CD4-positive, alpha-beta T cell treated with Interleukin-1 beta for 1 hour (primary cell): Measurements from ENCODE around the gene CDC42BPG.

Experiments
- DNase-seq, 2 donors: peaks; one replicate each; pipeline ENCODE4 v3.0.0-alpha.2; 2020 to 2022

The CDC42BPG gene

GRCh38 chr11:64787526-64788320 lies 56.7 kb downstream of the CDC42BPG start:
- DNase-seq, result peak; percentile 67 to 73

- no peak for DNase-seq
Measured at GRCh38 chr11:64786308-64786707, 58.1 kb downstream of the CDC42BPG start.

GRCh38 chr11:64784813-64785581 lies 59.5 kb downstream of the CDC42BPG start:
- no peak for DNase-seq

GRCh38 chr11:64778473-64779298 lies 65.8 kb downstream of the CDC42BPG start, which contains the start of gene SF1:
SF1 (minus strand) TSS chr11:64778542; CDS start chr11:64778392, 150 bp downstream.
- peak; percentile 100 for DNase-seq

GRCh38 chr11:64778223-64778472 lies 66.3 kb downstream of the CDC42BPG start:
- no peak for DNase-seq

GRCh38 chr11:64777449-64778222 lies 66.8 kb downstream of the CDC42BPG start:
- DNase-seq, result peak; percentile 82 to 84

- no peak for DNase-seq
Measured at GRCh38 chr11:64776875-64777274, 67.6 kb downstream of the CDC42BPG start.

GRCh38 chr11:64776425-64776824 lies 68.0 kb downstream of the CDC42BPG start:
- DNase-seq, result no peak

GRCh38 chr11:64774144-64774543 lies 70.3 kb downstream of the CDC42BPG start:
- DNase-seq, result no peak
